Vagina (tissue), 2 donors: ENCODE data around the gene HUNK.

Experiments used
- POLR2A ChIP-seq, 2 donors: fragments of 450-650 bp; IDR thresholded peaks; one replicate each; pipeline ENCODE4 v1.6.1; 2017; ENCODE audit warnings: antibody characterized with exemption in 2 of 2, mild to moderate bottlenecking in 2 of 2, moderate library complexity in 2 of 2
- POLR2AphosphoS5 ChIP-seq, 2 donors: sonication (generic); formaldehyde crosslinking; IDR thresholded peaks; one replicate each; pipeline ENCODE4 v1.9.0; 2017; ENCODE audit warnings: antibody characterized with exemption in 2 of 2, mild to moderate bottlenecking in 2 of 2, low read depth in 1 of 2; ENCODE audit not compliant: insufficient read depth in 1 of 2
- TF ChIP-seq, protein P1 (sequence below), 3 experiments: fragments of 450-650 bp in 2 of 3; fragments of 200-600 bp in 1 of 3; sonication (generic) in 1 of 3; IDR thresholded peaks; one replicate each; pipeline ENCODE4 v1.5.1; 2017 to 2019; ENCODE audit warnings: antibody characterized with exemption in 3 of 3, mild to moderate bottlenecking in 2 of 3, moderate library complexity in 2 of 3

DNA sequence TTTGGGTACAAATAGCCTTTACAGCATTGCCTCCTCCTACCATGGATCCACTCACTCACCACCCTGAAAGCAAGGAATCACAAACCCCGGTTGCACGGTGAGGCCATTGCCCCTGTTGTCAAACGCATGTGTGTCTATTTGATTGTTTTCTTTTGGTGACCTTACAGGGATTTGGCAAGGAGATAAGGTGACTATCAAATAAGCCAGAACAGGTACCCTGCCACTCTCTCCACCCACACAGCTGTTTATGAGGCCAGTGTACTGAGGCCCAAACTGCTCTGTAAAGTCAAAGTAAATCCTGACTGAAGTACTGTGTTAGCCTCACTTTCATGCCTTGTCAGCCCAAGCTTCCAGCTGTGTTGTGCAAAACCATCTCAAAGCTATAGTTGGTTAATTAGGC lies 136.4 kb downstream of the HUNK start:
- TF ChIP-seq POLR2AphosphoS5 (IDR thresholded peaks at IDR 0.05; ENCODE audit: insufficient read depth in 1 of 2, low read depth in 1 of 2) = no peak
- TF ChIP-seq, protein P1, sequence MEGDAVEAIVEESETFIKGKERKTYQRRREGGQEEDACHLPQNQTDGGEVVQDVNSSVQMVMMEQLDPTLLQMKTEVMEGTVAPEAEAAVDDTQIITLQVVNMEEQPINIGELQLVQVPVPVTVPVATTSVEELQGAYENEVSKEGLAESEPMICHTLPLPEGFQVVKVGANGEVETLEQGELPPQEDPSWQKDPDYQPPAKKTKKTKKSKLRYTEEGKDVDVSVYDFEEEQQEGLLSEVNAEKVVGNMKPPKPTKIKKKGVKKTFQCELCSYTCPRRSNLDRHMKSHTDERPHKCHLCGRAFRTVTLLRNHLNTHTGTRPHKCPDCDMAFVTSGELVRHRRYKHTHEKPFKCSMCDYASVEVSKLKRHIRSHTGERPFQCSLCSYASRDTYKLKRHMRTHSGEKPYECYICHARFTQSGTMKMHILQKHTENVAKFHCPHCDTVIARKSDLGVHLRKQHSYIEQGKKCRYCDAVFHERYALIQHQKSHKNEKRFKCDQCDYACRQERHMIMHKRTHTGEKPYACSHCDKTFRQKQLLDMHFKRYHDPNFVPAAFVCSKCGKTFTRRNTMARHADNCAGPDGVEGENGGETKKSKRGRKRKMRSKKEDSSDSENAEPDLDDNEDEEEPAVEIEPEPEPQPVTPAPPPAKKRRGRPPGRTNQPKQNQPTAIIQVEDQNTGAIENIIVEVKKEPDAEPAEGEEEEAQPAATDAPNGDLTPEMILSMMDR (IDR thresholded peaks at IDR 0.05) = no peak
- no peak for TF ChIP-seq POLR2A (IDR thresholded peaks at IDR 0.05)
